NOMO-1 (cell line): Measurements from ENCODE around the gene TM2D3.
"Not testable (repeated sequence)": the region's sequence is repeated elsewhere in the genome, so short reads cannot be mapped to it uniquely, and the experiment has no call there.

Experiments
- DNase-seq, 2 experiments: peaks; one replicate each; lab custom pipeline; 2025; ENCODE audit not compliant: unreplicated experiment in 2 of 2; lab: John Stamatoyannopoulos, UW

Gene TM2D3

GRCh38 chr15:101657968-101658784 is 6.0 kb upstream of the TM2D3 start:
- no peak for DNase-seq

GRCh38 chr15:101657171-101657570 is 5.0 kb upstream of the TM2D3 start:
- no peak for DNase-seq

GRCh38 chr15:101654624-101655337 is 2.6 kb upstream of the TM2D3 start:
- DNase-seq: not testable (repeated sequence)

- DNase-seq: peak in 1 of 2 experiments; percentile 61
Observed at GRCh38 chr15:101654171-101654570, 2.0 kb upstream of the TM2D3 start.

GRCh38 chr15:101652786-101653430 is 727 bp upstream of the TM2D3 start:
- DNase-seq: no peak

- peak; percentile 48 to 81 for DNase-seq
Observed at GRCh38 chr15:101651554-101652097, 555 bp downstream of the TM2D3 start.

- no peak for DNase-seq
Observed at GRCh38 chr15:101650145-101650544, 2.0 kb downstream of the TM2D3 start.

- no peak for DNase-seq
Observed at GRCh38 chr15:101648356-101648755, 3.8 kb downstream of the TM2D3 start.

- DNase-seq: no peak
Observed at GRCh38 chr15:101647251-101647650, 4.9 kb downstream of the TM2D3 start.

- no peak for DNase-seq
Observed at GRCh38 chr15:101646672-101647071, 5.5 kb downstream of the TM2D3 start.

GRCh38 chr15:101642361-101642760 is 9.8 kb downstream of the TM2D3 start:
- DNase-seq: peak in 1 of 2 experiments; percentile 21

- peak; percentile 85 to 97 for DNase-seq
Observed at GRCh38 chr15:101641894-101642293, 10.3 kb downstream of the TM2D3 start.

- DNase-seq: peak; percentile 31 to 84
Observed at GRCh38 chr15:101641129-101641764, 10.9 kb downstream of the TM2D3 start.

- no peak for DNase-seq
Observed at GRCh38 chr15:101639667-101640066, 12.5 kb downstream of the TM2D3 start.

GRCh38 chr15:101637919-101638318 is 14.3 kb downstream of the TM2D3 start:
- DNase-seq: no peak

GRCh38 chr15:101637516-101637915 is 14.7 kb downstream of the TM2D3 start:
- DNase-seq: no peak

GRCh38 chr15:101637038-101637437 is 15.1 kb downstream of the TM2D3 start:
- no peak for DNase-seq

GRCh38 chr15:101635944-101636727 is 16.0 kb downstream of the TM2D3 start:
- DNase-seq: no peak

- DNase-seq: no peak
Observed at GRCh38 chr15:101633356-101633755, 18.8 kb downstream of the TM2D3 start.

GRCh38 chr15:101626729-101627128 is 25.5 kb downstream of the TM2D3 start:
- DNase-seq: not testable (repeated sequence)
